GM18858 (cell line): Measurements from ENCODE around the gene BCL7C.

Experiments
- ATAC-seq: cut with Tn5 transposase; IDR thresholded peaks from one replicate; pipeline ENCODE4 v1.9.1; 2021; ENCODE audit not compliant: unreplicated experiment

The BCL7C gene

GRCh38 chr16:30922960-30923535 is 29.2 kb upstream of the BCL7C start:
- peak; percentile 59 for ATAC-seq

DNA sequence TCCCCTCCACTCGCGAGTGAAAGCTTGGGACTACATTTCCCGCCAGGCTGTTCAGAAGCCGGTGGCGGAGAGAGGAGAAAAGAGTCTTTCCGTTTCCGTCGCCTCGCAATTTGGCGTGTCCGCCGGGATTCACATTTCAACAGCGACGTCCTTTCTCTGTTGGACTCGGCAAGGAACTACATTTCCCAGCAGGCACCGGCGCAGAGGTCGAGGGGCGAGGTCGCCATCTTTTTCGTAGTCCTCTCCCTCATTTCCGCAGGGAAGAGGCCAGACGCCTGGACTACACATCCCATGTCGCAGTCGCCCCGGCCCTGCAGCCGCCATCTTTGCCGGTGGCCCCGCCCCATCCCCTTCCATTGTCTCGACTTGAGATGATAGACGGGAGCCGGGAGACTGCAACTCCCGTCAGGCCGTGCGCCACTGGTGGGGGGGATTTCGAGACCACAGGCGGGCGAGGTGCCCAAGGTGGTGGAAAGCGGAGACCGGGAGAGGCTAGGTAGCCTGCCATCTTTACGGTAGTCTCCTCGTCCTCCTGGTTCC is 28.6 kb upstream of the BCL7C start:
- ATAC-seq, result peak; percentile 48

- ATAC-seq, result no peak
Measured at GRCh38 chr16:30921748-30922419, 28.0 kb upstream of the BCL7C start.

DNA sequence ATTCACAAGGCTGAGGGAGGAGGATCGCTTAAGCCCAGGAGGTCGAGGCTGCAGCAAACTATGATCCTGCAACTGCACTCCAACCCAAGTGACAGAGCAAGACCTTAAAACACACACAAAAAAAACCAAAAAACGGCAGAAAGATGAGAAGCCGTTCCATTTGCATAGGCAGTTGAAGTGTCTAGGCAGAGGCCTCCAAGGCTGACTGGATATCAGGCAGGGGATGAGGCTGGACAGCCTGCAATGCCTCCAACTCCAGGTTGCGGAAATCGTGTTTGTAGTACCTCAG is 27.5 kb upstream of the BCL7C start:
- no peak for ATAC-seq

DNA sequence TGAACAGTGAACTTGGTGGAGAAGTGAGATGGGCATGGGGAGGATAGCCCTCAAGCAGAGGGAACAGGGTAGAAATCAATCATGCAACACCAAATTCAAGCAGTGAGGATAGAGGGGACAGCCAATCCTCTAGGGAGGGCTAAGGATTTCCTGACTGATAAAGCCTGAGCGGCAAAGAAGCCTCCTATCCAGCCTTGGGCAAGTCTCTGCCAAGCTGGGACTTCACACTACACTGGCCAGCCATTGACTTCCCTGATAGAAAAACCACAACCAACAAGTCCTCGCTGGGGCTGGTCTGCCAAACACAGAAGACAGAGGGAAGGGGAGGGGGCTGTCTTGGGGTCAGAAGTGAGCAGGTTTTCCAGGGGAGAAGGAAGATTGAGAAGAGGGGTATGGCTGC is 27.0 kb upstream of the BCL7C start:
- ATAC-seq, result no peak

GRCh38 chr16:30918614-30919013 is 24.7 kb upstream of the BCL7C start:
- ATAC-seq, result no peak

- no peak for ATAC-seq
Measured at GRCh38 chr16:30914830-30915229, 21.0 kb upstream of the BCL7C start.

GRCh38 chr16:30912794-30913412 is 19.0 kb upstream of the BCL7C start:
- ATAC-seq, result no peak

DNA sequence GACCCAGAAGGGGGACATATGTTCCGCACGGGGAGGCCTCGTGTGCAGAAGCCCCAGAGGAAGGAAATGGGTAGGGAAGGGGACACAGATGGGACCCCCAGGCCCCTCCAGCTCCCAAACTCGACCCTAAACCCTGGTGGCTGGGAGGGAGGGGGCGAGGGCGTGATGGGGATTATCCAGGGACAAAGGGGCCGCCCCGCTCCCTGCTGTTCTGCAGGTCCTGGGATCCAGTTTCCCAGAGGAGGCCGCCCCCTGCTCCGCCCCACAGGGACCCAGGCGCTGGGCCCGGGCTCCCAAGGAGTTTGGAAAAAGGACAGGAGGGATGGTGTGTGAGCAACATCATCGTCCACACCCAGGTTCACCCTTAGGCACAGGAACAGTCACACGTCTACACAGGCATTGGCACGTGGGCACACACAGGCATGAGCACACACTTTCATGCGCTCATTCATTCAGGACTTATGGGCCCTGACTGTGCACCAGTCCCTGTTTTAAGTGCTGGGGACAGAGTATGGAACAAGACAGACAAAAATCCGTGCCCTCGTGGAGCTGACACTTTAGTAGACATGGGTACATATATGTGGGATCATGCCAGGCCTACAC is 16.7 kb upstream of the BCL7C start:
- no peak for ATAC-seq

DNA sequence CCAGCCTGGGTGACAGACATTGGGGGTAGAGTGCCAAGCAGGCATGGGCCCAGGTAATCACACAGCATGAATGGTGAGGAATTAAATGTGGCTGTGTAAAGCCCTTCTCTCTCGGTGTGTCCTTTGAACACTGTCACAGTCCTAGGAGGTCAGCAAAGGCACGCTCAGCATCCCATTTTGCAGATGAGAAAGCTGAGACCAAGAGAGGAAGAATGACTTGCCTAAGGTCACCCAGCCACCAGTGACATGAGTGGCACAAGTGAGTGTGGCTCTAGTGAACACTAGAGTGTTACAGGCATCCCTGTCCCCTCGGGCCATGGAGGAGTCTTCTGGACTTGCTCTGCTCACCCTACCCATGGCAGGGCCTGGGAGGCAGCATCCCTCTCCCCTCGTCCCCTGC is 13.2 kb upstream of the BCL7C start:
- no peak for ATAC-seq

DNA sequence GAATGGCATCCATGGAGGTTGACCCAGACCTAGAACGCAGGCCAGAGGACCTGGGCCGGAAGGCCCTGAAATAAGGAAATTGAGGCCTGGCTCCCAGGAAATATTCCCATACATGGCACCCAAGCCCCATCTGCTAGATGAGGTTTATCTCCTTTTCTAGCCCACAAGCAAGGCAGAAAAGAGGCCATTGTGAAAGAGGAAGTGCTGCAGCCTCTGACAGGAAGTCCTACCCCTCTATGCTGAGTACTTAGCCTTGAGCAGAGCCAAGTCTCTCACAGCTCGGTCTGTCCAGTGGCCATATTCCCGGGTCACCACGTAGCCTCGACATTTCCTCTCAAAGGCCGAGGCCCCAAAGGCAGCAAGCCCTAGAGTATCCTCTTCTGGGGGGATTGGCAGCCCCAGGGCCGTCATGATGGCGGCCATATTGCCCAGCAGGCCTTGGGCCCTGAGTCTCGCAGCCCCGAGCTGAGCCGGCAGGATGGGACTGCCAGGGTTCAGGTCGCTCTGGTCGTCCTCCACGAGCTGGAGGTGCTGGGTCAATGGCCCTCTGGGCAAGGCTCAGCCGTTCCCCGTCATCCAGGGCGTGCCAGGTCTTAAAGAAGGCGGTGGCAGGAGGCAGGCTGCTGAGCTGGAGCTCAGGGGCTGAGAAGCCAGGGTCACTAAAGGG is 10.4 kb upstream of the BCL7C start:
- ATAC-seq, result no peak

GRCh38 chr16:30903596-30903995 is 9.7 kb upstream of the BCL7C start:
- ATAC-seq, result no peak

DNA sequence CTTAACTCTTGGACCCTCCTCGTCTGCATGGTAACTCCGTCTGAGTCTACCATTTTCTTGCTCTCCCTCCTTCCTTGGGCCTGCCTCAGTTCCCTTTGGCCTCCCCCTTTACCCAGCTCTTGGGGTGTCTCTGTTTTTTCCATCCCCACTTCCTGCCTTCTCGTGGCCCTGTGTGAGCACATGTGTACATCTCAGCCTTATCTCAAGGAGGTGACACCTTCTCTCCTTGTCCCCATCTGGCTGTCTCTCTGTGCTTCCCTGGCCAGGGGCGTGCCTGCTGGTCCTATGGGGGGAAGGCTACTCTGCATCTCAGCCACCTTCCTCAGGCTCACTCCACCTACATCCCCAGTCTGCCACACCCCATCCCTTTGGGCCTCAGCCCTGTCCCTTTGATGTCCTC is 9.1 kb upstream of the BCL7C start:
- ATAC-seq, result no peak

- no peak for ATAC-seq
Measured at GRCh38 chr16:30902029-30902972, 8.4 kb upstream of the BCL7C start.

DNA sequence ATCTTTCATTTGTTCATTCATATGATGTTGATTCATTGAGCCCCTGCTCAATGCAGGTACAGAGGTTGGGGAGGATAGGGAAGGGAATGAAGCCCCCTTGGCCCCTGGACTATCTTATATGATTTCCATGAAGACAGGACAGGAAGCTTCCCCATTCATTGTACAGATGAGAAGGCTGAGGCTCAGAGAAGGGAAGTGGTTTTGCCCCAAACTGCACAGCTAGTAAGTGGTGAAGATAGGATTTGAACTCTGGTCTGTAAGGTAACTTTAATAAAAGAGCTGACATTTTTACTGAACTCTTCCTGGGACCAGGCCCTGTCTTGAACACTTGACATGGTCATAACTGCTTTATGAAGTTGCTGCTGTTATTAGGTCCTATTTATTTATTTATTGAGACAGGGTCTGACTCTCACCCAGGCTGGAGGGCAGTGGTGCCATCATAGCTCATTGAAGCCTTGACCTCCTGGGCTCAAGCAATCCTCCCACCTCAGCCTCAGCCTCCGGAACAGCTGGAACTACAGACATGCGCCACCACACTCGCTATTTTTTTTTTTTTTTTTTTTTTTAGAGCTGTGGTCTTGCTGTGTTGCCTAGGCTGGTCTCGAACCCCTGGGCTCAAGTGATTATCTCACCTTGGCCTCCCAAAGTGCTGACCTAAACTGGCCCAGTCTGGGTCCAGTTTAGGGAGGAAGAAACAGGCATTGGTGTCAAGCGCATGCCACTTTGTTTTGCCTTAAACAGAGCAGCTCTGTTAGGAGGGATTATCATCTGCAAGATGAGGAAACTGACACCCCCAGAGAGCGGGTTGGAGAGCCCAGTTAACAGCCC is 7.5 kb upstream of the BCL7C start:
- no peak for ATAC-seq

GRCh38 chr16:30900588-30900987 is 6.7 kb upstream of the BCL7C start:
- no peak for ATAC-seq

- ATAC-seq, result no peak
Measured at GRCh38 chr16:30899794-30900193, 5.9 kb upstream of the BCL7C start.

DNA sequence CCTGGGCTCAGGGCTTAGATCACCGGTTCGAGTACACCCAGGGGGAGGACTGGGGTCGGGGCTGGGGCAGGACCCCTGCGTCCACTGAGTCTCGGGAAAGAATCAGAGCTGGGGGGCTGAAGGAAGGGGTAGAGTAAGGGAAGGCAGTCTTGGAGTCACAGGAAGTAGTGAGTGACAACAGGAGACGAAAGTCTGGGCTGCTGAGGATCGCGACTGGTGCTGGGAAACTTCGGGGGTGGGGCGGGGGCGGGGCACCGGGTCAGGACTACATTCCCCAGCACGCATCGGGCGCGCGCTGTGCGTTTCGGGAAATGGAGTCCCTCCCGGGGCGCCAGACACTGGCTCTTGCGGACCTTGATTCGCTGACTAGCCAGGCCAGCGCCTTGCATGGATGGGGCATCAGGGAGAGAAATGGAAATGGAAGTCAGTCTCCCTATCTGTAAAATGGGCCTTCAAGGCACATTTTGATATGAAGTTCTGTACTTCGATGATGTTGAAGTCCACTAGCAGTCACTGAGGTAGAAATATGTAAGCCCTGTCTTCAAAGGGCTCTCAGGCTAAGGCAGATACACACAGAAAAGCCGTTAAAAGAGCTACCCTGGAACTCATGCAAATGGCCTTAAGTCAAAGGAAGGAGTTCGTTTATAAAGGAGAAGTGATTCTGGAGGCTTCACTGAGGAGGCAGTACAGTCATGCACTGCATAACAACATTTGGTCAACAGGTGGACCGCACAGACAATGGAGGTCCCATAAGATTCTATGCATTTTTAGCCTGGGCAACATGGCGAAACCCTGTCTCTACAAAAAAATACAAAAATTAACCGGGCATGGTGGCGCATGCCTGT is 3.2 kb upstream of the BCL7C start:
- ATAC-seq, result no peak
